HG03571 (cell line): ENCODE measurements around the gene CCNI.
A peak's percentile ranks its signal among the peaks of the same experiment; 100 is the strongest.

ENCODE experiments used
- ATAC-seq: cut with Tn5 transposase; IDR thresholded peaks from one replicate; pipeline ENCODE4 v1.9.1; 2021; ENCODE audit not compliant: unreplicated experiment

CCNI gene

DNA sequence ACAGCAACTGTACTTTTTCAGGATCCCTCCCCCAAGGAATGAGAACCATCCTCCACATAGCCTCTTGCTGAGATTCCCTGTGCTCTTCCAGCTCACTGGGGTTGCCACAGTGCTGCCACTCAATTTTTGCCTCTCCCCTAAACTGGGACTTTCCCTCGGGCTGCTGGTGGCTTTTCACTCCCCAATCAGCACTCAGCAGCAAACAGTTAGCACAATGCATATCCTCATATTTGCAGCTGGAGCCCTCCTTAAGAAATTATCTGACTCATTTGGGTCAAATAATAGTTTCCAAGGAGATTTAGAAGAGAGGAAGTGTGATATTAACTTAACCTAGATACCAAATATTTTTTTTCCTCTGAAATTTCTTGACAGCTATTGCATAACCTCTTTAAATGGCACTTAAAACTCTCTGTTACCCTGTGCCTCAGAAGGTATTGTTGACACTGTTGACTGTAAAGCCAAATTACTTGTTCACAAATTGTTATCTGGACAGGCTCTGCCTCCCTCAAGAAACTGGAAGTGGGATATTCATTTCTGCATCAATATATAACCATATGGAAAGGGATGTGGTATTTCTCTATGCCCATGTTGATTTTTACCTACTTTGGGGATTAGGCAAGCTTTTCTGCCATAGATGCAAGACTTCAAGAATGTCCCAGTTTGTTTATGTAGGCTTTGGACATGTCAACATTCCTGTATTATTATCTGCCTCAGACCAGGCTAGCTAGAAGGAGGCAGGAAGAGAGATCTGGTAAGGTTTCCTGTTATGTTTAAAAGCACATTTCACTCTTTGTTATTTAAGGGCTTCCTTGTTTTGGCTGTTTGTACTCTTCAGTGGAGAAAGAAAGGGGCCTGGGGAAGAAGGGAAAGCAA lies 68.2 kb downstream of the CCNI start:
- ATAC-seq: peak; percentile 50

- no peak for ATAC-seq
These were observed 68.9 kb downstream of the CCNI start for GRCh38 chr4:77006753-77007353.

DNA sequence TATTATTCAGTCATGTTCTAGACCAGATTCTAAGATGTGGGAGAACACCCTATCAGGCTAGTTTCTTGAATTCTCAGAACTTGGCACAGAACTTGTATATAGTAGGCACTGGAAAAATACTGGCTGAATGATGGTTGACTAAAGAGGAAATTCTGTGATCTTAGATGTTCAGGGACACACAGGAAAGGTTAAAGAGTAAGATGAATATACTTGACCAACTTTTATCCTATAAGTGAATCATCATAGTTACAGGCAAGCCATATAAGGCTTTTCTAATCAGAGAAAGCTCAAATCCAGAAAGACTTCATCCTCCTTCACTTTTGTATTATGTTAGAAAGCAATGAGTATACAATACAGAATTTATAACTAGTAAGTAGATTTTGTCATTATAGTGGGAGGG lies 72.4 kb downstream of the CCNI start:
- ATAC-seq: no peak

DNA sequence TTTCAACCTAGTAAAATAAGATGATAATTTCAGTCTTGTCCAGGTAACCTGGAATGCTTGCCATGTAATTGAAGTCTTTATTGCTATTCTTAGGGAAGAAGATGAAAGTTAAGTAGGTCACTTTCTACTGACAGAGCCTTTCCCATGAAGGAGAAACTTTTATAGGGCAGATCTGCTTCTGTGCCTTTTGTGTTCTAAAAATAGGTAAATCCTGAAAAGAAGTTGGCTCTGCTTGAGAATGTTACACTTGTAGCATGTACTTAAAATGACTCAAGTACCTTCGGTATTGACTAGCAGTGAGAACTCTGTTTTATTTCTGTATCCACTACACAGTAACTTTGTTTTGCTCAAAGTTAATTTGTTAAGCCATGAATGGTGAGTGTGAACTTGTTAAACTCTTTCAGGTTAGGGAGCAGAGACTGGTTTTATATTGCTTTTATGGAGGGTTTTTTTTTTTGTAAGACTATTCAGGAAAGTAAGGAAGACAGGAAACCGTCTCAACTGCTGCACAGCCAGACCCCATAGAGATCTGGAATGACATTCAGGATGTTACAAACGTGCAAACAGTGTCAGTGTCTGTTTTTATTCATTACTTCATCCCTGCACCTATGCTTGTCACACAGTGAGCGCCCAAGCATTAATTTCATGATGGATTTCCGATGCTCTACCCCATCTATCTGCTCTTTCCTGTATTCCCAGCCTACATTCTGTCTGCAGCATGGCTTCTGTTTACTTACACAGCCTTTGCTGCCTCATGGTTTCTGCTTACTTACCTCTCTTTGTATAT lies 73.3 kb downstream of the CCNI start:
- no peak for ATAC-seq

GRCh38 chr4:77001907-77002306 lies 73.9 kb downstream of the CCNI start:
- no peak for ATAC-seq

- no peak for ATAC-seq
These were observed 77.4 kb downstream of the CCNI start for GRCh38 chr4:76998251-76998901.

- no peak for ATAC-seq
These were observed 78.3 kb downstream of the CCNI start for GRCh38 chr4:76997532-76997931.
